HG03442 (cell line): ENCODE data around the gene GPA33.
"Not testable (repeated sequence)": the region's sequence is repeated elsewhere in the genome, so short reads cannot be mapped to it uniquely, and the experiment has no call there.

ENCODE experiments used
- ATAC-seq: cut with Tn5 transposase; IDR thresholded peaks from one replicate; pipeline ENCODE4 v1.9.1; 2021; ENCODE audit warnings: mild to moderate bottlenecking, moderate library complexity; ENCODE audit not compliant: unreplicated experiment

GPA33 gene

DNA sequence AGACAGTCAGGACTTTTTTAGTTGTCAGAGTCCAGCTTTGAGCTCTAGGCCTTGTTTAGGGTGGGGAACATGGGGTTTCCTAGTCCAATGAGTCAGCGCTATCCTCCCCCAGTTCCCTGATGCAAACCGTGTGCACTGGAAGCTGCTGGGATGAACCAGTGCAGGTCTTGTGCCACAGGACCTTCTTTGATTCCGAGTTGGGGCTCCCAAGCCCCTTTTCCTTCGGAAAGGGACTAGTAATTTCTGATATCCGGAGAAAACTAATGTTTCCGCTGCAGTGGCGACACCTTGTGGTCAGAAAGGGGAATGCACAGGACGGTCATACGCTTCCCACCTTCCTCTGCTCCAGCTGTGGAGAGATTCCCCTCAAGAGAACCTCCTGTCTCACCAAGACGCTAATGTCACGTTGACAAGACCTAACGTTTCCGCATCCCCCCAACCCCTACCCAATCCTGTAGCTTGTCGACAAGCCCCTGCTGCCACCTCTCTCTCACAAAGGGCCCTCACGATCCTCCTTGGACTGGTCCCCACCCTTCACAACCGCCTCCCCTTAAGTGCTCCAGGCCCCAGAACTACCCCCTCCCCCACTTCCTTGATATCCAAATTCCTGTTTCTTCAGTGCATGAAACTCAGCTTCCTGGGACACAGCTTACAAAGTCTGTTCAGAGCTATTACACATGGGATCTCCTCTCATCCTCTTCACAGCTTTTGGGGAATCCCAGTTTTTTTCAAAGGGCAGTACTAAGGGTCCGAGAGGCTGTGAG lies 30.9 kb downstream of the GPA33 start:
- no peak for ATAC-seq

DNA sequence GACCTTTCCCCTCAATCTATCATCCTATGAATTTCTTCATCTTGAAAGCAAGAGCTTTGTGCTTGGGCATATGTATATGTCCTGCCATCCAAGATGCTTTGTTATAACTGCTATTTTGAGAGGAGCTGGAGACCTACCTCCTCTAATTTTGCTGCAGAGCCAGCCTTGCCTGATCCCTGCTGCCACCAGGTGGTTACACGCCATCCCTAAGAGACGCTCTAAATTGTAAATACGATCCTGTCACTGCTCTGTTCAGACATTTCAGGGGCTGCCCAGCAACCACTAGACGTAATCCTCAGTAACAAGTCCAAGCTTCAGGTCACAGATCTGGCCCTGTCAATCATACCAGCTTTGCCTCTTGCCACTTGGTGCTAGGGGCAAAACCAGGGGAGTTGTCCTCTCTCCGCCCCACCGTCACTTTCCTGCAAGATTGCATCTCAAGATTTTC lies 32.9 kb downstream of the GPA33 start:
- peak; percentile 44 for ATAC-seq

DNA sequence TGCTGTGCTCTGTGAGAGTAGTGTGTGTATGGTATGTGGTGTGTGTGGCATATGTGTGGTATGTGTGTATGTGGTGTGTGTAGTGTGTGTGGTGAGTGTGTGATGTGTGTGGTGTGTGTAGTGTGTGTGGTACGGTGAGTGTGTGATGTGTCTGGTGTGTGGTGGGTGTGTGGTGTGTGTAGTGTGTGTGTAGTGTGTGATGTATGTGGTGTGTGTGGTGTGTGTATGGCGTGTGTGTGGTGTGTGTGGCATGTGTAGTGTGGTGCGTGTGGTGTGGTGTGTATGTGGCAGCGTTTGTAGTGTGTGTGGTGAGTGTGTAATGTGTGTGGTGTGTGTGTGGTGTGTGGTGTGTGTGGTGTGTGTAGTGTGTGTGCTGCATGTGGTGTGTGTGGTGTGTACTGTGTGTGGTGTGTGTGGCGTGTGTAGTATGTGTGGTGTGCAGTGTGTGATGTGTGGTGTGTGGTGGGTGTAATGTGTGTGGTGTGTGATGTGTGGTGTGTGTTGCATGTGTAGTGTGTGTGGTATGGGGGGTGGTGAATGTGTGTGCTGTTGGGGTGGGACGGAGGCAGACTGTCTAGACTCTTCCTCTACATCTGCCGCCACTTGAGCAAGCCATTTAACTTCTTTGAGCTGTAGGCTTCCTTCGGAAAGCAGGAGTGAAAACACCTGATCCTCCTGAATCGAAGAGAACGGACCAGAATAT lies 33.5 kb downstream of the GPA33 start:
- ATAC-seq: no peak

DNA sequence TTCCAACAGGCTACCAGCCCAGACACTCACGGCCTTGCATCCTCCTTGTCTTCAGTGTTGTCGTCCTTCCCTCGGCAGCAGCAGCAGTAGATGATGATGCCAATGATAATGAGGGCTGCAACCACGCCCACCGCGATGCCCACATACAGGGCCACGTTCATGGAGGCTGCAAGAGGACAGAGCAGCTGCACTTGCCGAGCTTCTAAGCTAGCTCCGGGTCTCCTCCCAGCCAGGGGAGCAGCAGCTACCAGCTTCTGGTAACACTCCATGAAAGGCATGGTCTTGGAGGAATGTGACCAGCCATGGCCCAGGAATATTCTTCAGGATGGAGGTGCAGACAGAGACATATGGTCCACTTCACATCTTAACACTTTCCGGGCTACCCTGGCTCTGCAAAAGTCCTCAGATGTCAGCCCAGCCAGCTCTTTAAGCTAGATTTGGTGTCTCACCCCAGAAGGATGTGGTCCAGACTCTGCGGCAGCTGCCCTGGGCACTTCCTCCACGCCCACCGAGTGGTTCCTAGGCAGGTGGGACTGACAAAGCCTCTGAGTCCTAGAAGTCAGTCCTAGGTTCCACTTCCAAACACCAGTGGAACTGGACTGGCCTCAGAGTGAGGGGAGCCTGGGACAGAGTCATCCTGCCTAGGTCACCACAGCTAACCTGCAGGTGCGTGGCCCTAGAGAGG lies 35.1 kb downstream of the GPA33 start:
- no peak for ATAC-seq

DNA sequence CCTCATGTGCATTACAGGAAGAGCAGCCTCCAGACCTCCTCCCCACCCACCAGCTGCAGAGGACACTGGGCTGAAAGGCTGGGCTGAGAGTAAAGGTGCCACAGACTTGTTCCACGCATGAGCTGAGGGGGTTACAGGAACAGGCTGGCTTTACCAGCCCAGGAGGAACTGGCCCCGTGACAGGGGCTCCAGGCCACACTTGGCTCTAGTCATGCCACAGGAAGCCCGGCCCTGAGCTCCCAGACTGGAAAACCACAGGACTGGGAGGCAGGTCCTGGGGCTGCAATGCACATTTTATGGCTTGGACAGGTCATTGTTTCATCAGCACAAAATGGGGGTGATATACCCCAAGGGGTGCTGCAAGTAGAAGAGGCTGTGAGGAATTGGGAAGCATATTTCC lies 35.6 kb downstream of the GPA33 start:
- ATAC-seq: no peak

DNA sequence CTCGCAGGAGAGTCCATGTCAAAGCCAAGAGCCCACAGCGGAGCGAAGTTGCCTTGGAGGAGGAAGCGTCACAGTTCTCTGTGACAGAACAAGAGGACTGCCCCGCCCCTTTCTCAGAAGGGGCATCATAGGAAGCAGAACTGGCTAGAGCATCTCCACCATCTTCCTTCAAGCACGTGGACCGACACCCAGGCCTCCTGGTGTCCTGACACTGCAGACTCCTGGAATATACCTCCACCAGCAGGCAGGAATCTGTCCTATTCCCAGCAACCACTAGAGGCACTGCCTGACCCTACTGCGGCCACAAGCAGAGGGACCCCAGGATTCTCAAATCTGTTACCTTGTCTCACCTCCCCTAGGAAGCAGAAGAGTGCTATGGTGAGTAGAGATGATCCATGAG lies 37.8 kb downstream of the GPA33 start:
- no peak for ATAC-seq

DNA sequence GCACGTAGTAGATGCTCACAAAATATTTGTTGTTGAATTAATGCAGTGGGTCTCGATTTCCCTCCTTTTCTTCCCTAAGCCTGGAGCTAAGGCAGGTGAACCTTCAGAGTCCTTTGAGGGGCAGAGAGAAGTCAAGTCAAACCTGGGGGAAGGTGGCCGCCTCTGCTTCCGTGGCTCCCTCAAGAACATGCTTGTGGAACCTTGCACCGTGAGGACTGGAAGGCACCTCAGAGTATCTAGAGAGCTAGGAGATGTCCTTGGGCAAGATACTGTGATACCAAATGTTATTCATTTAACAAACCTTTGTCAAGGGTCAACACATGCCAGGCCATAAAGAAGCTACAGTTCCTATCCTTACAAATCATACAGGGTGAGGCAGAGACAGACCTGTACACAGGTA lies 38.3 kb downstream of the GPA33 start:
- ATAC-seq: no peak

DNA sequence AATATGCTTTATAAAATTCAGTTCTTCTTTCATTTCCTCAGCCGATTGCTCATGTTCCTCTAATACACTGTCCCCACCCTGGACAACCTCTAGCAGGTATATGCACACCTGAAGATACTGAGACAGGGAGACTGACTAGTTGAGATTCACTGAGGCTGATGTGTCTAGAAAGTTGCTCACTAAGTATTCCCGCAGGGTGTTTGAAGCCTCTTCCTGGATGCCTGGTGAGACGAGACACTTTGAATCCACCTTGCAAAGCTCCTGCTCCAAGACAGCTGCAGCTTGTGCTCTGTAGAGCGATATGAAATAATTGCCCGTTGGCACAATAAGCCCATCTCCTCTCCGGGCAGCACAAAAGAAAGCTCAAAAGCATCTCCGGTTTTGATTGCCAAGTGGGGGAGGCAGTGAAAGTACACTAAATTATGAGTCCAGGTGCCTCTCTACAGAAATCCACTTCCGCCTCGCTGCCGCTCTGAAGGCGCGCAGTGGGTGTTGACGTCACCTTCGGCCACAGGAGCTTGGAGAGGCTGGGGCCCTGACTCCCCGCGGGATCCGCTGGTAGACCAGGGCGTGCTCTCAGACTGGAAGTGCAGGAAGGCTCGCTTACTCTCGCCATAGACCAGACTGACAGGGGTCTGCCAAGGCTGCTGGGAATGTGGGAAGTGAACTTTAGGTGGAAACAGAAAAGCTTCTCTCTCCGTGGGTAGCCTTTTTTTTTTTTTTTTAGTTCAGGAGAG lies 46.3 kb downstream of the GPA33 start:
- peak; percentile 98 for ATAC-seq

DNA sequence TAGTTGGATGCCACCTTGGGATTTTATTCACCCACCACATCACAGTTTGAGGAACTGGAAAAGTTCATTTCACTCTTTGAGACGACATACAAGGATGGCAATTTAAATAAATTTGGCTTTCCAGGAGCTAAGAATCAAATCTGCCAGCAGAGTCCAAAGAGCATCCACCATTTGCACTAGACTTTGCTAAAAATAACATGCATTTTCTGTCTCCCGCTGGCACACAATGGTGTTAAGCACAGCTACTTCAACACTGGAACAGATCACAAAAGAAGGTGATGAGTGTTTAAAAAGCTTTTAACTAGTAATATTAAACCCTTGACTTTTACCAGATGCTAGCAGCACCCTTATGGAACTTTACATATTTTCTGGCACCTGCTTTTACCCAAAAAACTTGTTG lies 56.5 kb downstream of the GPA33 start:
- no peak for ATAC-seq

DNA sequence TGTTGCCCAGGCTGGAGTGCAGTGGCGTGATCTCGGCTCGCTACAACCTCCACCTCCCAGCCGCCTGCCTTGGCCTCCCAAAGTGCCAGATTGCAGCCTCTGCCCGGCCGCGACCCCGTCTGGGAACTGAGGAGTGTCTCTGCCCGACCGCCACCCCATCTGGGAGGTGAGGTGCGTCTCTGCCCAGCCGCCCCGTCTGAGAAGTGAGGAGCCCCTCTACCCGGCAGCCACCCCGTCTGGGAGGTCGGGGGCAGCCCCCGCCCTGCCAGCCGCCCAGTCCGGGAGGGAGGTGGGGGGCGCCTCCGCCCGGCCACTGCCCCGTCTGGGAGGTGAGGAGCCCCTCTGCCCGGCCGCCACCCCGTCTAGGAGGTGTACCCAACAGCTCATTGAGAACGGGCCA lies 60.6 kb downstream of the GPA33 start:
- not testable (repeated sequence) for ATAC-seq

DNA sequence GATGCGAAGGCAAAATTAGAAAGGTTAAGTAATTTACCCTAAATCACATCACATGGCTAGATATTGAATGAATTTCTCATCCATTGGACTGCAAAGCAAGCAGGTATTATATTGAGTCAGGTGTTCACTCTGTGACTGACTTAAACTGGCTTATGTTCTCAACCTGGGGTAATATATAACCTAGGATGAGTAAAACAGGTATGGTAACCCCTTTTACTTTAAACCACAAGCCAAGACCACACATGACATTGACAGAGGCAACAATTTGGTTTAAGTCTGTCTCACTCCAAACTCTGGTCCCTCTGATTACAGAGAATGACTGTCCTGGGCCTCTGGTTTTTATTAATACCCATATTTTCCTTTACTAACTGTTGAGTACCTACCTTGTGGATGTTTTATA lies 67.8 kb downstream of the GPA33 start:
- ATAC-seq: no peak

DNA sequence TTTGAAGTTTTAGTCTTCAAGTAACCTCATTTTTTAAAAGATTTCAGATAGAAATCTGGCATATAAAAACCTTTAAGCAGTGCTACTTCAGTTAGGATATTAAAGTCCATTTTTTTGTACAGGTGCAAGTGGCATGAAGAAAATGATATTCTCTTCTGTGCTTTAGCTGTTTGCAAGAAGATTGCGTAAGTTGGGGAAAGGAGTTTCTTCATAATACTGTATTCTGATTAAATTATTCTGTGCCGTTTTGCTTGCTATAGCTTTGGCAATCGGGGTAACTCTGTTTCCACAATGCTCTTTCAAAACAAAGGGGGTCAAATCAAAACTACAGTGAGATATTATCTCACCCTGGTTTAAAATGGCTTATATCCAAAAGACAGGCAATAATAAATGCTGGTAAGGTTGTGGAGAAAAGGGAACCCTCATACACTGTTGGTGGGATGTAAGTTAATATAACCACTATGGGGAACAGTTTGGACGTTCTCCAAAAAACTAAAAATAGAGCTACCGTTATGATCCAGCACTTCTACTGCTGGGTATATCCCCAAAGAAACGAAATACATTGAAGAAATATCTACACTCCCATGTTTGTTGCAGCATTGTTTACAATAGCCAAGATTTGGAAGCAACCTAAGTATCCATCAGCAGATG lies 74.0 kb downstream of the GPA33 start:
- ATAC-seq: no peak

DNA sequence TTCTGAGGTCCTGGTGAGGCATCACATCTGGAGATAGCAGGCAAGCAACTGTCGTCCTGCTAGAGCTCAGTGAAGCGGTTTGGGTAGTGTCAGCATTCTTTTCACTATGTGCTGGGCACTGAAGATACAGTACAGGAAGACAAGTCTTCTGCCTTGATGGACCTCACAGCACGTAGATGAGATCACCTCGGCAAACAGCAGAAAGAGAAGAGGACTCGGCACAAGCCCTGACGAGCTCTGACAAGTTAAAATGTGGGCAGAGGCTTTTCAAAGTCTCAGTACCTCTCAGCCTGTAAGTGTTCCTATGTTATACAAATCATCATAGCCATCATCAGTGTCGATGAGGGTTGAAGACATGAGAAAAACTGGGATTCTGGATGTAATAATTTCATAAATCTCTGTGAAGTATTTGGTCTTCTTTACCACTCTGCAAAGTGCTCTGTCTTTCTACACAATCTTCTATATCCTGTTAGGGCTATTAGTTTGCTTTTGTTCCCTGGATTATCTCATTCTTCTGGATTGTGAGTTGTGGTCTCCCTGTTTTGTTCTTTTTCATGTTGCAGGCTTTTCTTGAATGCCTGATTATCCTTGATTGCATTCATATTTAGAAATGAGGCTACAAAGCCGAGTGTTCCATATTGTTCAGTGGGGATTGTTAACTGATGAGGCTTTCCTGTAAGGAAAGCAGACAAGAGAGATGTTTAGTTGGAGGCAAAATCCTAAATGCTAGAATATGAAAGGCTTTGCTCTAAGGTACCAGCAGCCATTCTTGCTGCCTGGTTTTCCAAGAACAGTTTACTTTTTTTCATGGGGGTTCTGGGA lies 76.9 kb downstream of the GPA33 start:
- no peak for ATAC-seq

DNA sequence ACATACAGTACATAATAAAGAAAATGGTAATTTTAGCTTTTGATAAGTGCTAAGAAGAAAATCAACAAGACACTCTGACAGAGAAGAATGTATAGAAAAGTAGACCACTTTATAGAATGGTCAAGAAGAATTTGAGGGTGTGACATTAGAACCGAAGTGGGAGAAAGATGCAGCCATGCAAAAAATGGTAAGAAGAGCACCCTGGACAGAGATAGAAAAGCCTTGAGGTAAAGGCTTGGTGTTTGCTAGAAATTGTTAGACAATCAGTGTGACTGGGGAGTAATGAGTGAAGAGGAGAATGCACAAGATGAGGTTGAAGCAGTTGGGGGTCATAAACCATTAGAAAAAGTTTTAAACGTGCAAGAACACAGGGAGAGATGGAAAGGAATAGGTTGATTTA lies 77.6 kb downstream of the GPA33 start:
- ATAC-seq: no peak

DNA sequence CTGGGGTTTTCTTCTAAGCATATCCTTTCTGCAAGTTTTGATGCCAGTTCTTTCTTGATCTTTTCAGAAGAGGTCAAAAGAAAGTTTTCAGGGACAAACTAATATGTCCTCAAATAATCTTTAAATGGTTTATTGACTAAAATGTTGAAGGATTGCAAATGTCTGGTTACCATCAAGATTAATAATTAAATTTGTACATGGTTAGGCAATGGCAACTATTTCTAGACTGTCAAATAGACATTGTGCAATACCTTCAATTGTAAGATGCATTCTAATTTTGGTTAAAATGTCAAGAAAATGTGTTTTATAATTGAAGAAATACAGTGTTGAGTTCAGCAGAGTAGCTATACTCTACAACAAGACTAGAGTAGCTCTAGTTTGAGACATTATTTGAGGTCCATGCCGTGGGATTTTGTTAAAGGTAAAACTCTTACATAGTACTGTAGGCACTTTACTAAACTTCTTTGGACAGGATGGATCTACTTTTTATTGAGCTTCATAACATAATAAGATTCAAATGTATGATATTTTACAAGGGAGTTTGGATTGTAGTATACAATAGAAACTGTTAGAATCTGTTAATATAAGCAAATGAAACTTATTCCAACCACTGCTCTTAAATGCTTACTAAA lies 78.5 kb downstream of the GPA33 start:
- ATAC-seq: no peak

DNA sequence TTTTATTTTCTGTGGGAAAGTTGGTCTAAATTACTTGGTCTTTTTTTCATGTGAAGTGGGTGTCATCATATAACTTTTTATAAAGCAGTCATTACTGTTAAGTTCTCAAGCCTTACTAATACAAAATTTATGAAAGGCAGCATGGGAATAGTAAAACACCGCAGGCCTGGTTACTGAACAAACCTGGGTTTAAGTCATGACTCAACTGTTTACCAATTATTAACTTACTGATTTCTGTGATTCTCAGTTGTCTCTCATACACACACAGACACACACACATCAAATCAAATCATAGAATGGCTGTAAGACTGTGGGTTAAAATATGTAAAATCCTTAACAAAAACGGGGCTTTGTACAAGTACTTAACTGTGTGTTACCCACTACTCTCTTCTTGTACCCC lies 86.5 kb downstream of the GPA33 start:
- ATAC-seq: no peak
